Erythroblast (primary cell): ENCODE data around the gene OPN3.

Source experiments
- GATA1 ChIP-seq: IDR thresholded peaks from 2 replicates; pipeline ENCODE4 v1.6.1; 2011; ENCODE audit warnings: low read depth, mild to moderate bottlenecking, control low read depth, low read length, moderate library complexity
- POLR2A ChIP-seq: IDR thresholded peaks from 2 replicates; pipeline ENCODE4 v1.6.1; 2011; ENCODE audit warnings: mild to moderate bottlenecking, low read length

- TF ChIP-seq POLR2A: no peak
- TF ChIP-seq GATA1: no peak
These were observed 31.7 kb downstream of the OPN3 start for GRCh38 chr1:241608379-241609033.
